Measurements from ENCODE around the gene TMEM236.

Gene TMEM236

DNA sequence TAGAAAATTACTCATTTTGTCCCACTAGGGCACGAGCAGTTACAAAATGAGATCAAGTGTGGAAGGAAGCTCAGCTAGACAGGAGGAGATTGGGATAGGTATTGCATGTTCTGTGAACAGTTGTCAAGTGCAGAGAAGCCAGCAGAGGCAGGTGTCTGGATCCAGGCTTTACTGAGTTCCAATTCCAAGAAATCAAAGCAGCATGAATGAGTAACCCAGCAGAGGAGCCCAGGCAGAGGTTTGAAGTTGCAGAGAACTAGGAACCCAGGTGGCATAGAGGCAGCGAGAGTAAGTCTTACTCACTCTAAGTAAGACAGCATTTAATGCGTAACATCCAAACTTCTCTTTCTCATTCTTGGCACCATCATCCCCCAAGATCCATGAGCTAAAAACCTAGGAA lies 68.9 kb downstream of the TMEM236 start:
- no peak for DNase-seq (ENCODE audit: low spot score)

GRCh38 chr10:17821893-17822292 lies 69.9 kb downstream of the TMEM236 start:
- DNase-seq (ENCODE audit: low spot score): no peak

DNA sequence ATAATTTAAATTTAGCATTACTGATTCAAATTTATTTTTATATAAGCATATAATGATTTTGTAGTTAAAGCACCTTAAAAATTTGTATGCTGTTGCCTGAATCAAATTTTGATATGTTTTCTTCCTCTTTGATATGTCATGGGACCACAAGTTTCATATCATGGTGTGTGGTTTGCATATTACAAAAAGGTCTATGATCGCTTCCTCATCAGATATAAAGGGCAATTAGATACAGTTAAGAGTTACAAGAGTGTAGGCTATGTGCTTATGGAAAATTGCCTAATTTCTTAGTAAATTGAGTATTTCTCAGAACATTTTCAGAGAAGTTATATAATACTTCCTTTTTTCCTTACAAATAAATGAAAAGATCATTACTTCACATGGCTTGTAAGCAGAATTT lies 79.3 kb downstream of the TMEM236 start:
- DNase-seq (ENCODE audit: low spot score): no peak

DNA sequence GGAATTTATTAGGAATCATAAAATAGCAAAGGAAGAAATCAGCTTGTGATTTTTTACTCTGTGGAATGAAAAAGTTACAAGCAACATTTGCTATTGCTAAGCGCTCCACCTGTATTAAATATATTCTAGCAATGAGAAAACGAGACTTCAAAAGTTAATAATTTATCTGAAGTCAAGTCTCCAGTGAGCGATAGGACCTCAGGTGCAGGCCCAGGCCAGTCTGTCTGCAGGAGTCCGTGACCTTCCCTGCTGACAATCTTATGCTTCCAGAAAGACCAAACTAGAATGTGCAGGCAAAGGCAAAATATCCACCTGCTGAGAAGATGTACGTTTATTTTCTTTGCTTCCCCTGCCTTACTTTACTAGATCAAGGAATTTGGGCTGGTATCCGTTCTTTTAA lies 79.9 kb downstream of the TMEM236 start:
- no peak for DNase-seq (ENCODE audit: low spot score)

GRCh38 chr10:17833656-17834055 lies 81.7 kb downstream of the TMEM236 start:
- DNase-seq (ENCODE audit: low spot score): no peak

DNA sequence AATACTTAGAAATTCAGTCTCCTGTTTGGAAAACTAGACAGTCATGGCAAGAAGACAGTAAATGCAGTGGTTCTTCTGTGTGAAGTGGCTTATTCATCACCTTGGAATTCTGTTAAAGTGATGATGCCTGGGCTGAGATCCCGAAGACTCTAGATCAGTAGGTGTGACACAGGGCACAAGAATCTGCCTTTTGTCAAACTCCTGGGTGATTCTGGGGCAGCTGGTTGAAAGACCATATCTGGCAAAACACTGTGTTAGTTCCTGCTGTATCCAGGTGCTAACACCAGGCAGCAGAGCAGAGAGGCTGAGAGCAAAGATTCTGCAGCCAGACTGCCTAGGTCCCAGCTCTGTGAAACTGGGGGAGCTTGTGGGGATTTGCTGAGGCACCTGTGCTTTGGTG lies 83.7 kb downstream of the TMEM236 start:
- no peak for DNase-seq (ENCODE audit: low spot score)

DNA sequence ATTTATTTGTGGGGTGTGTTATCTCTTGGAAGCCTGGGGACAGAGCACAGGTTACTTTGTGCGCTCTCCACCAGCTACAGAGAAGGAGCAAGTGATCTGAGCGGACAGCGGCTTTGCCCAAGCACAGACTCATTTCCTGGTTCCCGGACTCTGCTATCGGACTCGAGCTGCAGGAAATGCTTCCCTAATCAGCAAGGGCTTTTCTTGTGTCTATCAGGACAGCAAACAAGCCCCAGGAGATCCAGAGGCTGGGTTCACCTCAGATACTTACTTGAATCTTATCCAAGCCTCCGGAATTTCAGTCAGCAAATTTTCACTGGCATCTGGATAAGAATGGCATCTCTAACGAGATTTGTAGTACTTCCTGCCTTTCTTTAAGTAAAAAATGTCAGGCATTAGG lies 84.9 kb downstream of the TMEM236 start:
- no peak for DNase-seq (ENCODE audit: low spot score)

GRCh38 chr10:17838080-17838648 lies 86.2 kb downstream of the TMEM236 start:
- DNase-seq (ENCODE audit: low spot score): no peak

GRCh38 chr10:17841050-17841449 lies 89.0 kb downstream of the TMEM236 start:
- DNase-seq (ENCODE audit: low spot score): no peak

GRCh38 chr10:17842641-17843040 lies 90.6 kb downstream of the TMEM236 start:
- DNase-seq (ENCODE audit: low spot score): no peak

DNA sequence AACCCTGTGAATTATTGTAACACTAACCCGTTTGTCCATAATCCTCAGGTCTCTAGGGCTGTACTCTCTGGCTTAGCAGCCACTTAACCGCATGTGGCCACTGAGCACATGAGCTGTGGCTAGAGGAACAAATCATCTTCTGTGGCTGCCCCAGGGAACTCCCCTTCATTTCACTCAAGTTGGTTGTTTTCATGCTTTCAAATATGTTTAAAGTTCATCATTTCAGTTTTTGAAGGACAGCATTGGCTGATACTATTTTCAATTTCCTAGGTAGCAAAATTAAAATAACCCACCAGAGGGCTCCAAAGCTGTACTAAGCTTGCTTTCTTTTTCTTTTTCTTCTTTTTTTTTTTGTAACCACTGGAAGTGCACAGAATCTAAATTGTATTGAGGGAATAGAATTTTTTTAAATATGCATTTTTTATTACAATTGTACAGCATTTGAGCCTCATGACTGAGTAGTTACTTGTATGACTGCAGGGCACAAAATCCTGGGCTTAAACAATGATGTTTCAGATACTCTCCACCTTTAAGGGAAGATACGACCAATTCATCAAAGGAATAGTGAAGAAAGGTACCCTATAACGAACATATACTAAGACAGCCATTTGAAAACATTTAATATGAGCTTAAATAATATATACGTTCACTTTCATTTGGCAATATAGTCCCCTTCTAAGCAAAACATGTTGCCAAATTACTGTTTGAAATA lies 95.7 kb downstream of the TMEM236 start:
- no peak for DNase-seq (ENCODE audit: low spot score)

GRCh38 chr10:17848646-17849045 lies 96.6 kb downstream of the TMEM236 start:
- DNase-seq (ENCODE audit: low spot score): no peak

Data from D341Med (cell line).